CD4-positive, alpha-beta T cell (primary cell): ENCODE data around the gene VGLL1. TPM values are rescaled to one million over a fixed set of nuclear protein-coding genes. Genes with fewer than 3 reads are reported as not detected.

ENCODE experiments used
- ATAC-seq: fragments of 200-7000 bp; cut with Tn5 transposase; one replicate; pipeline ENCODE4 v1.10.0; 2022; ENCODE audit warnings: mild to moderate bottlenecking; ENCODE audit not compliant: poor library complexity
- CTCF ChIA-PET: fragments of 350-600 bp; sonication (Branson Sonifier 250); formaldehyde crosslinking; loops from one replicate; lab custom pipeline; 2021; ENCODE audit warnings: antibody characterized with exemption, inconsistent platforms; lab: Charles Lee
- POLR2A ChIA-PET: fragments of 350-600 bp; sonication (Branson Sonifier 250); formaldehyde crosslinking; loops from one replicate; lab custom pipeline; 2021; ENCODE audit warnings: antibody characterized with exemption, inconsistent platforms; lab: Charles Lee
- DNase-seq, 14 experiments: peaks; one replicate each; pipeline ENCODE4 v3.0.0-alpha.2; 2013 to 2020; ENCODE audit warnings: mixed read lengths in 2 of 14
- H3K27ac ChIP-seq, 2 donors: one replicate each; pipeline versions ENCODE4 v1.5.1 to v1.7.0; 2013; ENCODE audit warnings: low read length in 2 of 2, low read depth in 1 of 2, mild to moderate bottlenecking in 1 of 2
- H3K27me3 ChIP-seq, 2 experiments: 1 replicate in 1 of 2; 2 replicates in 1 of 2; pipeline versions ENCODE4 v1.6.1 to v1.7.0; 2013; ENCODE audit warnings: low read length in 2 of 2, control low read depth in 1 of 2, mild to moderate bottlenecking in 1 of 2, moderate library complexity in 1 of 2; ENCODE audit not compliant: insufficient read depth in 2 of 2, control insufficient read depth in 1 of 2
- H3K36me3 ChIP-seq: one replicate; pipeline ENCODE4 v1.6.1; 2013; ENCODE audit warnings: low read length, control low read depth; ENCODE audit not compliant: insufficient read depth
- H3K4me1 ChIP-seq: one replicate; pipeline ENCODE4 v1.6.1; 2013; ENCODE audit warnings: low read length, control low read depth; ENCODE audit not compliant: insufficient read depth
- H3K4me3 ChIP-seq: one replicate; pipeline ENCODE4 v1.5.1; 2013; ENCODE audit warnings: mild to moderate bottlenecking, low read length, moderate library complexity
- H3K9me3 ChIP-seq, 2 experiments: 1 replicate in 1 of 2; 2 replicates in 1 of 2; pipeline versions ENCODE4 v1.6.1 to v1.7.0; 2013; ENCODE audit warnings: low read length in 2 of 2, mild to moderate bottlenecking in 2 of 2, control low read depth in 1 of 2, moderate library complexity in 1 of 2; ENCODE audit not compliant: control insufficient read depth in 1 of 2, insufficient read depth in 1 of 2
- H3K27ac Mint-ChIP-seq: one replicate; pipeline ENCODE4 v1.8.0; 2020; ENCODE audit warnings: mixed read lengths
- H3K27me3 Mint-ChIP-seq: one replicate; pipeline ENCODE4 v1.8.0; 2021; ENCODE audit warnings: mixed read lengths
- H3K36me3 Mint-ChIP-seq: one replicate; pipeline ENCODE4 v1.8.0; 2021; ENCODE audit warnings: low read depth, mixed read lengths
- H3K4me1 Mint-ChIP-seq: one replicate; pipeline ENCODE4 v1.8.0; 2021; ENCODE audit warnings: low read depth, mixed read lengths
- H3K4me3 Mint-ChIP-seq: one replicate; pipeline ENCODE4 v1.8.0; 2020; ENCODE audit warnings: mild to moderate bottlenecking, mixed read lengths
- H3K9me3 Mint-ChIP-seq: one replicate; pipeline ENCODE4 v1.8.0; 2020; ENCODE audit warnings: mixed read lengths
- CTCF ChIP-seq: fragments of 200-600 bp; IDR thresholded peaks from one replicate; pipeline ENCODE4 v1.8.0; 2022; ENCODE audit warnings: antibody characterized with exemption, mild to moderate bottlenecking
- intact Hi-C, 2 experiments: fragments of 100-400 bp; cut with DNase I in 1 of 2; cut with micrococcal nuclease in 1 of 2; formaldehyde crosslinking; loops; one replicate each; pipeline versions ENCODE4 v1.15.1 to v1.9.0; 2023 to 2025; cut with DNase I, micrococcal nuclease
- total RNA-seq, 174 experiments: library from RNA in 2 of 174; stranded (reverse) in 2 of 174; gene quantifications; one replicate each; pipeline ENCODE4 v1.2.3 and lab custom pipeline; 2021 to 2026

The VGLL1 gene
- total RNA-seq, 2 experiments from 2014 or later = not detected

- H3K4me3 Mint-ChIP-seq = peak overlapping the region; percentile 85
- no peaks in the 10 kb centered on the region for H3K27me3 Mint-ChIP-seq
- ChIA-PET CTCF (interaction anchor here (0.6 to 2.2 kb wide), 4 partner anchors 9 to 119 kb away, joined by 3 to 11 read pairs (median 3); no protein-coding TSS in a partner anchor), POLR2A (interaction anchor here (0.7 to 3.0 kb wide), 16 partner anchors 9 to 109 kb away, joined by 3 to 10 read pairs (median 5); partner anchors contain the start of gene HTATSF1)
- H3K4me1 Mint-ChIP-seq = peaks cover 44% of the 10 kb centered on the region
- DNase-seq (no peak), ATAC-seq (no peak)
- H3K4me1 ChIP-seq = peaks cover 49% of the 10 kb centered on the region
- H3K27ac Mint-ChIP-seq = peak overlapping the region; percentile 92
- H3K36me3 ChIP-seq = no peaks in the 10 kb centered on the region
- H3K27ac ChIP-seq = peak overlapping the region; percentile 41 to 72
- peaks cover 2% of the 10 kb centered on the region for H3K9me3 Mint-ChIP-seq
- no peak overlapping the region for H3K4me3 ChIP-seq
- intact Hi-C loops = loop anchor here in 1 of 2 experiments (2.0 to 10.0 kb wide), 4 partner anchors 23 to 189 kb away; partner anchors contain the start of gene HTATSF1
- H3K27me3 ChIP-seq = no peaks in the 10 kb centered on the region
- H3K36me3 Mint-ChIP-seq = no peaks in the 10 kb centered on the region
- no peak for TF ChIP-seq CTCF
- no peaks in the 10 kb centered on the region for H3K9me3 ChIP-seq
Measured at GRCh38 chrX:136585960-136586359, 53.9 kb downstream of the VGLL1 start.

- ATAC-seq (peak; percentile 89), DNase-seq (peak in 10 of 14 experiments; percentile 4 to 85 (median 41))
- Mint-ChIP-seq H3K9me3 (peaks cover 2% of the 10 kb centered on the region), H3K27ac (peak overlapping the region; percentile 92), H3K4me1 (peaks cover 44% of the 10 kb centered on the region), H3K27me3 (no peaks in the 10 kb centered on the region), H3K4me3 (peak overlapping the region; percentile 85), H3K36me3 (no peaks in the 10 kb centered on the region)
- POLR2A ChIA-PET = interaction anchor here (0.7 to 3.0 kb wide), 16 partner anchors 9 to 109 kb away, joined by 3 to 10 read pairs (median 5); partner anchors contain the start of gene HTATSF1
- intact Hi-C loops = loop anchor here in 1 of 2 experiments (2.0 to 10.0 kb wide), 4 partner anchors 22 to 188 kb away; partner anchors contain the start of gene HTATSF1
- Histone ChIP-seq H3K27ac (peak overlapping the region in 1 of 2 donors; percentile 72), H3K4me3 (no peak overlapping the region), H3K27me3 (no peaks in the 10 kb centered on the region), H3K4me1 (peaks cover 49% of the 10 kb centered on the region), H3K9me3 (no peaks in the 10 kb centered on the region), H3K36me3 (no peaks in the 10 kb centered on the region)
- CTCF ChIA-PET = interaction anchor here (0.6 to 2.2 kb wide), 4 partner anchors 9 to 118 kb away, joined by 3 to 11 read pairs (median 3); no protein-coding TSS in a partner anchor
- no peak for TF ChIP-seq CTCF
Measured at GRCh38 chrX:136586386-136586785, 54.4 kb downstream of the VGLL1 start.

GRCh38 chrX:136587532-136587931 is 55.5 kb downstream of the VGLL1 start:
- Histone ChIP-seq H3K27me3 (no peaks in the 10 kb centered on the region), H3K36me3 (no peaks in the 10 kb centered on the region), H3K27ac (peak overlapping the region; percentile 59 to 72), H3K4me1 (peaks cover 49% of the 10 kb centered on the region), H3K9me3 (no peaks in the 10 kb centered on the region), H3K4me3 (no peak overlapping the region)
- peak overlapping the region; percentile 92 for H3K27ac Mint-ChIP-seq
- DNase-seq = no peak
- intact Hi-C loops = loop anchor here in 1 of 2 experiments (2.0 to 10.0 kb wide), 4 partner anchors 21 to 187 kb away; partner anchors contain the start of gene HTATSF1
- TF ChIP-seq CTCF = no peak
- H3K27me3 Mint-ChIP-seq = no peaks in the 10 kb centered on the region
- ChIA-PET POLR2A (interaction anchor here (1.8 kb wide), 1 partner anchor 21 kb away, joined by 6 read pairs; no protein-coding TSS in a partner anchor), CTCF (interaction anchor here (2.2 kb wide), 1 partner anchor 10 kb away, joined by 11 read pairs; no protein-coding TSS in a partner anchor)
- H3K4me1 Mint-ChIP-seq = peaks cover 44% of the 10 kb centered on the region
- no peaks in the 10 kb centered on the region for H3K36me3 Mint-ChIP-seq
- peak overlapping the region; percentile 34 for H3K4me3 Mint-ChIP-seq
- H3K9me3 Mint-ChIP-seq = peaks cover 2% of the 10 kb centered on the region
- no peak for ATAC-seq
